ENCODE results near the gene WSCD2.

WSCD2 gene

GRCh38 chr12:108128221-108129016, 669 bp upstream of the WSCD2 start:
- no peak for DNase-seq (ENCODE audit: low spot score)

DNA sequence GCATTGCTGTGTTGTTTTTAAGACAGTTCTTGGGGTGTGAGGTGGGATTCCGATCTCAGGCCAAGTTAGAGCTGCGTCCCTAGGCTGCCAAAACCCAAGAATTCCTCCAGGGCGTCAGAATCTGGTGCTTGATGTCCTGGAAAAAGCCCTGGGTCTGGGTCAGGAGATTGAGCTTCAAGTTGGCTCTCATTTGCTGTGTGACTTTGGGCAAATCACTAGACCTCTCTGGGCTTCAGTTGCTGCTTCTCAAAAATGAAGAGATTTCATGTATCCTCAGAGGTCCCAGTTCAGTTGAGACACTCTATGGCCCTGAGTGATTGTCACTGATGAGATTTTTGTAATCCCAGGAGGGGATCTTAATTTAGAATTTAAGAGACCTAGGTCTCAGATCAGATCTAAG, 1.9 kb downstream of the WSCD2 start:
- no peak for DNase-seq (ENCODE audit: low spot score)

DNA sequence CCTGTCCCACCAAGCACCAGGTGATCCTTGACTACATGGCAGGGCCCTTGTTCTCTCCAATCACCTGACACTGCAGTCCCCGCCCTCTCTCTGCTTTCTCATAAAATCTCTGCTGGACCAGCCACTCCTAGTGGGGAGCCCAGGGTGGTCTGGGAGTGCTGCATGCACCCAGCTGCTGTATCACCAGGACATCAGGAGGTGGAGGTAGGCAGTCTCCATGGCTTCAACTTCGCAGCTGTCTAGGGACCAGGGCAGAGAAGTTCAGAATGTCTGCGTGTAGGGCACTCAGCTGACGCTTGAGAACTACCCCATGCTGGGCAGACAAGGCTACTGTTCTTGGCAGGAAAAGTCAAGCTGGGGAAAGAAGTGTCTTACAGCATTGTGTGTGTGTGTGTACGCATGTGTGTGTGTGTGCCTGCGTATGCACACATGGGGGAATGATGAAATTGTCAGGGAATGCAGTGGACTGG, 2.6 kb downstream of the WSCD2 start:
- DNase-seq (ENCODE audit: low spot score): no peak

GRCh38 chr12:108133482-108133881, 4.4 kb downstream of the WSCD2 start:
- no peak for DNase-seq (ENCODE audit: low spot score)

GRCh38 chr12:108134744-108135143, 5.7 kb downstream of the WSCD2 start:
- no peak for DNase-seq (ENCODE audit: low spot score)

- DNase-seq (ENCODE audit: low spot score): no peak
These were observed 6.5 kb downstream of the WSCD2 start for GRCh38 chr12:108135627-108136026.

DNA sequence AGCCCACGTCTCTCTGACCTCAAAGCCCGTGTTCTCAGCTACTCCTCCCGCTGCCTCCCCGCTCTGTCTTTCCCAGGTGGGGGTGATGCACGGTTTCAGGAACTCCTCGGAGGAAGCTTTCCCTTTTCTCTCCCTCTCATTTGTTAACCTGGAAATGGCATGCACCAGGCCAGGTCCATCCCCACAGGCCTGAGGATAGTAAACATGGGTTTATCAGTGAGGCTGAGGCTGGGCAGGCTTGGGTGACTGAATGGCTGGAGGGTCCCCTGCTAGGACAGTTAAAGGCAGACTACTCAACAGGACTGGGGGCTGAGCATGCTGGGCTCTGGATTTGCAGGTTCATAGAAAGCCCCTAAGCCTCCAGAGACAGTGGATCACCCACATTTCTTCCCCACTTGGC, 7.6 kb downstream of the WSCD2 start:
- DNase-seq (ENCODE audit: low spot score): no peak

DNA sequence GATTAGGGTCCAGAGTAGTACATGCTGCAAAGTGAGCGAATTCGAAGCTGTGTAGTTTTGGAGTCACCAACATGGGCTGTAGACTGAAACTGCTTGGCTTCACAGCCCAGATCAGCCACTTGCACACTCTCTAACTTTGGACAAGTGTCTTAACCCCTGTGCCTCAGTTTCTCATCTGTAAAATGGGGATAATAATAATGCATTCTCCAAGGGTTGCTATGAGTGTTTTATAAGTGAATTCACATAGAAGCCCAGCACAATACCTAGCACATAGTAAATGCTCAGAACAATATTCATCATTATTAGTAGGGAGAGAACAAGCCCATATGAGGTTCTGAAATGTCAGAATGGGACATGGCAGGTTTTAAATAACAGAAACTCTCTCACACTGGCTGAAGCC, 10.4 kb downstream of the WSCD2 start:
- DNase-seq (ENCODE audit: low spot score): no peak

GRCh38 chr12:108140501-108140900, 11.4 kb downstream of the WSCD2 start:
- DNase-seq (ENCODE audit: low spot score): no peak

GRCh38 chr12:108141600-108142130, 12.6 kb downstream of the WSCD2 start:
- no peak for DNase-seq (ENCODE audit: low spot score)

DNA sequence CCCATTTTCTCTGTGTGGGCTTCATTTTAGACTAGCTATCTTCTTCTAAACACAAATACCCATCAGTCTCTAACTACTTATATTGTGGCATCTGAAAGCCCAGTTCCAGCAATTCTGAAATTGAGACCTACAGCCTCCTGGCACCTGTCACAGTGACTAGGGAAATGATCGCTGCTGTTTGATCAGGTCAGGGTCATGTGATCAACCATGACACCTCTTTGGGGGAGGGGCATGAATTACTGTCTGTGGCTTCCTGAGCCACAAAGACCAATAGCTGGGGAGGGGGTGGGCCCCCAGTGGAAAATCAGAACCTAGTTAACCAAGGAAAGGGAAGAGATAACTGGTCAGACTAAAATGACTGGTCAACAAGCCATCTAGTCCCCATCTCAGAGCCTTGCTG, 14.1 kb downstream of the WSCD2 start:
- no peak for DNase-seq (ENCODE audit: low spot score)

GRCh38 chr12:108144080-108144479, 15.0 kb downstream of the WSCD2 start:
- DNase-seq (ENCODE audit: low spot score): no peak

GRCh38 chr12:108145011-108145410, 15.9 kb downstream of the WSCD2 start:
- DNase-seq (ENCODE audit: low spot score): no peak

DNA sequence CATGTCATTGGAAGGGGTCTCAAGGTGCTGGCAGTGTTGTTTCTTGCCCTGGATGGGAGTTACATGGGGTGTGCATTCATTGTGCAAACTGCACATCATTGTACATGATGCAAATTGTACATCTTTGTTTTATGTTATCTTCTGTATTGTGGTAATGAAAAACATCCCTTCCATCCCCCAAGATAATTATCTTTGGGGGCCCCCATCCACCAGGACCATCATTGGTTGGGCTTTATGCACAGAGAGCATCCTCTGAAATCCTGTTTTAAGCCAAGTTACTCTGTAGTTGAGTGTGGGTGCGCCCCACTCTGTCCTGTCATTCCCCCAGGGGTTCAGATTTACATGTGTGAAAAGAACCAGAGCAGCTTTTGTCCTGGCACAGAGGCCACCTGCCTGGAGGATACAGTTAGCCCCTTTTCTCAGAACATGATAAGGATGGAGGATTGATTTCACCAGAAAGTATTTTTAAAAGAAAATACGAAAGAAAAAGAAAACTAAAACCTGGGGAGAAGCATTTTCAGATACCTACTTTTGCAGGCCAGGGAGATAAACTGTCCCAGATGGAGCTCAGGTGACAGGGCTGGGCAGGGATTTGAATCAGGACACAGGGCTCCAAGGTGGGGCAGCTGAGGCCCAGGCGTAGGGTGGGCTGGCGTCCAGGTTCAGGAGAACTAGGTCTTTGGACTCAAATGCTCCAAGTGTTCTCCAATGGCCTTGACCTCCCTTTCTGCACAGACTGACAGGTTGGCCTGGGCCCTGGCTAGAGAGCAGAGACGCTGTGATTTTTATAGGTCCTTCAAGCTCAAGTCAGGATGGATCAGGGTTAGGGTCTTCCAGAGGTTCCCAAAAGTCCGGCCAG, 17.2 kb downstream of the WSCD2 start:
- no peak for DNase-seq (ENCODE audit: low spot score)

DNA sequence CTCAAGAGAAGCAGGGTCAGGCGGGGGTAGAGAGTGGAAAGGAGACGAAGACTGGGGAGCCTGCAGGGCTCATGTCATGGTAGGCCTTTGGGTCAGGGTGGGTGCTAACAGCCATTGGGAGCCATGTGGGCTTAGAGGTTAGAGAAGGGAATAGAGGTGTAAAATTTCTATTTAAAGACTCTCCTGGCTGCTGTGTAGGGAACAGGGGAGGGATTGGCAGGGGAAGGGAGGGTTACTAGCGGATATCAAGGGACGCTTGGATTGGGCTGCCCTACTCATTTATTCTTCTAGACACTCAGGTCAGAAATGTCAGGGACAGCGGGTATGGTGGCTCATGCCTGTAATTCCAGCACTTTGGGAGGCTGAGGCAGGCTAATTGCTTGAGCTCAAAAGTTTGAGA, 18.2 kb downstream of the WSCD2 start:
- no peak for DNase-seq (ENCODE audit: low spot score)

- DNase-seq (ENCODE audit: low spot score): no peak
These were observed 19.5 kb downstream of the WSCD2 start for GRCh38 chr12:108148521-108149074.

GRCh38 chr12:108150436-108150835, 21.3 kb downstream of the WSCD2 start:
- DNase-seq (ENCODE audit: low spot score): no peak

DNA sequence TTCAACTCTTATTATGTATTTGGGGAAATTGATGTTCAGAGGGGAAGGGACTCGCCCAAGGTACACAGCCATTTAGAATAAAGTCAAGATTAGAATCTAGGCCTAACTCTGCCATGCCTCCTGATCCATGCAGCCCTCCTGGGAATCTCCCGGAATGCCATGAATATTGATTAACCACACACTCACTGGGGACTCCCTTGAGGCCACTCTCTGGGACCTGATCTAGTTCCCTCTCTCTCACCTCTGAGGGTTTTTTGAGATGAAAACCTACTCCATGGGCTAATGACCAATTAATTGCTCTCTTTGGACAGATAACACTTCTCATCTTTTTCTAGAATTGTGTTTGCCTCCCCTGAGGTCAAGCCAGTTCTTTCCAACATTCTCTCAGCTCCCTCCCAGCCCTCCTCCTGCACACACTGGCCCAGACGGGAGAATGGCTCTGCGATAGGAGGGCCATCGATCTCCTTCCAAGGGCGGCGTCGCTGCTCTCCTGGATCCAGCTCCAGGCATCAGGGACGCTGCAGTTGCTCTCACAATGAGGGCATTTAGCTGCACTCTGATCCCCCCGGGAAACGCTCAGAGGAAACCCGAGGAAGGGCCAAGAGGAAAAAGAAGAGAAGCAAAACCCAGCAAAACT, 22.6 kb downstream of the WSCD2 start:
- DNase-seq (ENCODE audit: low spot score): no peak

- no peak for DNase-seq (ENCODE audit: low spot score)
These were observed 23.1 kb downstream of the WSCD2 start for GRCh38 chr12:108152170-108152538.

DNA sequence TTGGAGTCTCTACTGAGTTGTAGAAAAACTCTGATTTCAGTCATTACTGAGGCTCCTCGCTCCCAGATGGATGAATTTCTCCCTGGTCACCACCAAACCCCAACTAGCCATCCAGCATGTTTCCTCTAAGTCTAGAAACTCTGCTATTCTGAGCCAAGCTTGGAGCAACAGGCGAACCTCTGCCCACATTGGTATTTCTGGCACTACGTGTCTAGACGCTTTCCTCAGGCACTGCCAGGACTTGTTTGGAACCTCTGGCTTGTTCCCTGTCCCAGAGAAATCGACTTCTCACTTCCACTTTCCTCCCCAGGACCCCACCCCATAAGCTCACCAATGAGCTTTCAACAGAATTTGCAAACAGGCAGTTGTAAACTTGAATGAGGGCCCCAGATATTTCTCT, 27.6 kb downstream of the WSCD2 start:
- DNase-seq (ENCODE audit: low spot score): no peak

GRCh38 chr12:108157870-108158459, 28.9 kb downstream of the WSCD2 start:
- DNase-seq (ENCODE audit: low spot score): no peak

DNA sequence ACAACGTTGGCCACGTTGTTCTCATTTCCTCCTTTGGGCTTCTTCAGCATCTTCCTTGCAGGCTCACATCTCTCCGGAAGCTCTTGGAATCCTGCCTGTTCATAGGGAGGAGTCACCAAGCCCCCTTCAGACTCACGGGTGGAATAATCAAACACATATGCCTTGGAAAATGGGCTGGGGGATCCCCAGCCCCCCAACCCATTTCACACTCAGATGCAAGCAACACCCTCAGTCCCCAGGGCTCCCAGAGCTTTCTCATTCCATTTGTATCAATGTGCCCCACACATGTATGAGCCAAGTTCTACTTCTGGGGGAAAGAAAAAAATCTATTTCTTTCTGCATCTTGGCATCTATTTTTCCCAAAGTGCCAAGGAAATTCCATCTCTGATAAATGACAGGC, 33.1 kb downstream of the WSCD2 start:
- DNase-seq (ENCODE audit: low spot score): no peak

Measured in hepatic stellate cell (primary cell).